ENCODE results near the gene DAPK1. TPM values are rescaled to one million over a fixed set of nuclear protein-coding genes. Genes with fewer than 3 reads are reported as not detected.
A peak's percentile ranks its signal among the peaks of the same experiment; 100 is the strongest.

DAPK1 gene
- total and polyA plus RNA-seq, 3 donors from 2014 or later = 35.1 to 74.6 (median 71.0) TPM

DNA sequence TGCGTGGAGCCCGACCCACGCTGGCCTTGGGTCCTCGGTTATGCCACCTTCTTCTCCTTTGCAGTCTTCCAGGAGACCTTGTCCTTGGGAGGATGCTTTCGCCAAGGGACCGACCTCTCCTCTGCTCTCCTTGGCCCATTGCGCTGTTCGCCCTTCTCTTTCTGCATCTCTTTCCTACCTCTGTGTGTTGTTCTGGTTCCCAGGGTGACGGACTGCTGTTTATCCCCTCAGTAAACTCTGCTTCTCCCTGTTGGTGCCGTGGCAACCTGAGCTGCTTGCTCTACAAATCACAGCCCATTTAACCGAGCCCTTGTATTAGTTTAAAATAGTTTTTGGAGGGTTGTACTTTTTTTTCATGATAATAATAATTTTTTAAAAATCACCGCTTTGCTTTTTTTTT lies 97.9 kb downstream of the DAPK1 start:
- Histone ChIP-seq H3K9me3 (no peaks in the 10 kb centered on the region), H3K27ac (no peak overlapping the region), H3K27me3 (no peaks in the 10 kb centered on the region), H3K36me3 (ENCODE audit: low read depth, missing control alignments) (no peaks in the 10 kb centered on the region), H3K4me1 (peaks cover 49% of the 10 kb centered on the region), H3K4me3 (no peak overlapping the region)
- WGBS, 2 donors = 88 to 90% methylated on average over 12 of the region's 12 CpGs
- no peak for DNase-seq
- TF ChIP-seq CTCF (IDR thresholded peaks at IDR 0.05) (no peak), POLR2A (IDR thresholded peaks at IDR 0.05) (no peak)
- intact Hi-C loops (cut with DNase I; ENCODE audit: low total_unique reads) = no loop called here

DNA sequence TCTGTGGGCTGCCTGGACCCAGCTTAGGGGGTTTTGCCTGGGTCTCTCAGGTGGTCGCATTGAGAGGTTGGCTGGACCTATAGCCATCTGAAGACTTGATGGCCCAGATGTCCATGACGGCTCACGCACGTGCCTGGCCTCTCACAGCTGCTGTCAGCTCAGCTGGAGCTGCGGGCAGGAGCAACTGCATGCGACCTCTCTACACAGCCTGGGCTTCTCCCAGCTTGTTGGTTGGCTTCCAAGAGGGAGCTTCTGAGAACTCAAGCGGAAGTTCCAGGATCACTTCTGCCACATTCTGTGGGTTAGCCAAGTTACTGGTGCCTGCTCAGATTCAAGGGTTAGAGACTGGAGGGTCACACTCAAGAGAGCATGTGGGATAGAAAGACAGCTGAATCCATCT lies 99.2 kb downstream of the DAPK1 start:
- intact Hi-C loops (cut with DNase I; ENCODE audit: low total_unique reads) = no loop called here
- TF ChIP-seq CTCF (IDR thresholded peaks at IDR 0.05) (no peak), POLR2A (IDR thresholded peaks at IDR 0.05) (no peak)
- H3K27me3 ChIP-seq = no peaks in the 10 kb centered on the region
- DNase-seq = peak; percentile 35
- no peaks in the 10 kb centered on the region for H3K9me3 ChIP-seq
- 0 to 55% methylated on average over 1 to 7 of the region's 7 CpGs for WGBS, 2 donors
- H3K27ac ChIP-seq = no peak overlapping the region
- H3K36me3 ChIP-seq (ENCODE audit: low read depth, missing control alignments) = no peaks in the 10 kb centered on the region
- peaks cover 58% of the 10 kb centered on the region for H3K4me1 ChIP-seq
- no peak overlapping the region for H3K4me3 ChIP-seq

DNA sequence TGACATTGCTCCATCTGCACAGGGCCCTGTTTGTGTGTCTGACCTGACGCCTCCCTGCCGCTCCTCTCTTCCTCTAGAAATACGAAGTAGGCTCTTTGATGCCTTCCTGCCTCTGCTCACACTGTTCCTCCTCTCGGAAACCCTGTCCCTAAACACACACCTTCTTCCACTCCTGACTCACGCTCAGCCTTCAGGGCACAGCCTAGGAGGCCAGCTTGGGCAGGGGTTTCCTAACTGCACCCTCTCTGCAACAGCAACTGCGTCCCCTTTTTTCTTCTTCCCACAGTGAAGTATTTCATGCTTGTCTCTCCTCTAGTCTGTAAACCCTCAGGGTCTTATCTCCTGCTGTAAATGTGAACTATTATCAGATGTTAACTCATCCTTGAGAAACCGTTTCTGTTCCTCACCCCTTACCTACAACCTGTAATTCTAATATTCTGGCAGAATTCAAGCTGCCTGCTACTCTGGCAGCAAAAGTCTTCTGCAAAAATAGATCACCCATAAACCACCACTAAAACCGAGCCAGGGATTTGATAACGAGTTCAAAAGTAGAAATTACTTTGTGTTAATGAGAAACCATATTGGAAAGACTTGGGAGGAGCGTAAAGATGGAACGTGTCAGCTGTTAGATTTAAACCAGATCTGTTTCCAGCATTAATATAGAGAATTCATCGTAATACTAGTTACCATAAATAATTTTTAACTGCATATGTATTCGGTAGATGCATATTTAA lies 100.2 kb downstream of the DAPK1 start:
- H3K36me3 ChIP-seq (ENCODE audit: low read depth, missing control alignments) = no peaks in the 10 kb centered on the region
- no peak overlapping the region for H3K27ac ChIP-seq
- no peaks in the 10 kb centered on the region for H3K27me3 ChIP-seq
- WGBS, 2 donors = 75 to 80% methylated on average over 13 of the region's 13 CpGs
- no peak for DNase-seq
- peaks cover 49% of the 10 kb centered on the region for H3K4me1 ChIP-seq
- TF ChIP-seq CTCF (IDR thresholded peaks at IDR 0.05) = no peak
- TF ChIP-seq POLR2A (IDR thresholded peaks at IDR 0.05) = no peak
- H3K4me3 ChIP-seq = no peak overlapping the region
- H3K9me3 ChIP-seq = no peaks in the 10 kb centered on the region
- intact Hi-C loops (cut with DNase I; ENCODE audit: low total_unique reads) = no loop called here

DNA sequence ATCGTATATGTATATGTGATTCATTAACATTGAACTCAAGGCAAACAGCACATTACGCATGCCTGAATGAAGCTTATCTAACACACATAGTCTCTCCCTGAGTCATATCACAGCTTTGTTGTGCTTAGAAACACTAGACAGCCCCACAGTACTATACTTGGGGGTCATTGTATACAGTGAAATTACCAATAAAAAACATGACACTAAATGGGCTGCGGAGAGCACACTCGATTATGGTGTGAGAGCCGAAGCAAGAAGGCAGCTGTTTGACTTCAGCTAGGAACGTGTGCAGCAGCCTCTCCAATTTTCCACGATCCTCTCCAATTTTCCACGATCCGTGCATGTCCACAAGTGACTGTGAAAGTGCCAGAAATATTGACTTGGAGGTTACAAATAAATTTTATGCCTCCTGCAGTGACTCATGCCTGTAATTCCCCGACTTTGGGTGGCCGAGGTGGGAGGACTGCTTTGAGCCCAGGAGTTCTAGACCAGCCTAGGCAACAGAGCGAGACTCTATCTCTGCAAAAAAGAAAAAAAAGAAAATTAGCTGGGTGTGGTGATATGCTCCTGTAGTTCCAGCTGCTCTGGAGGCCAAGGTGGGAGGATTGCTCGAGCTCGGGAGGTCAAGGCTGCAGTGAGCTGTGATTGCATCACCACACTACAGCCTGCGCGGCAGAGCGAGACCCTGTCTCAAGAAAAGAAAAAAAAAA lies 102.4 kb downstream of the DAPK1 start:
- no peak overlapping the region for H3K27ac ChIP-seq

More for the DNA sequence above, 102.4 kb downstream of the DAPK1 start:
- intact Hi-C loops (cut with DNase I; ENCODE audit: low total_unique reads) = no loop called here
- no peaks in the 10 kb centered on the region for H3K36me3 ChIP-seq (ENCODE audit: low read depth, missing control alignments)
- H3K9me3 ChIP-seq = no peaks in the 10 kb centered on the region
- H3K4me1 ChIP-seq = peaks cover 51% of the 10 kb centered on the region
- no peaks in the 10 kb centered on the region for H3K27me3 ChIP-seq
- TF ChIP-seq POLR2A (IDR thresholded peaks at IDR 0.05) = no peak
- no peak for TF ChIP-seq CTCF (IDR thresholded peaks at IDR 0.05)
- no peak overlapping the region for H3K4me3 ChIP-seq
- DNase-seq = peak; percentile 63
- 53 to 67% methylated on average over 17 of the region's 17 CpGs for WGBS, 2 donors

Data from testis (tissue), 3 donors.